Measurements from ENCODE around the gene CUL2.

- TF ChIP-seq CTCF (IDR thresholded peaks at IDR 0.05) (no peak), POLR2A (IDR thresholded peaks at IDR 0.05) (no peak)
Measured at GRCh38 chr10:35059481-35059880, 30.7 kb downstream of the CUL2 start.
